ENCODE data around the gene FAM90A26. TPM values are rescaled to one million over a fixed set of nuclear protein-coding genes. Genes with fewer than 3 reads are reported as not detected.
"Not testable (repeated sequence)": the region's sequence is repeated elsewhere in the genome, so short reads cannot be mapped to it uniquely, and the experiment has no call there.

Gene FAM90A26
- total RNA-seq, 2 donors from 2014 or later = not detected

DNA sequence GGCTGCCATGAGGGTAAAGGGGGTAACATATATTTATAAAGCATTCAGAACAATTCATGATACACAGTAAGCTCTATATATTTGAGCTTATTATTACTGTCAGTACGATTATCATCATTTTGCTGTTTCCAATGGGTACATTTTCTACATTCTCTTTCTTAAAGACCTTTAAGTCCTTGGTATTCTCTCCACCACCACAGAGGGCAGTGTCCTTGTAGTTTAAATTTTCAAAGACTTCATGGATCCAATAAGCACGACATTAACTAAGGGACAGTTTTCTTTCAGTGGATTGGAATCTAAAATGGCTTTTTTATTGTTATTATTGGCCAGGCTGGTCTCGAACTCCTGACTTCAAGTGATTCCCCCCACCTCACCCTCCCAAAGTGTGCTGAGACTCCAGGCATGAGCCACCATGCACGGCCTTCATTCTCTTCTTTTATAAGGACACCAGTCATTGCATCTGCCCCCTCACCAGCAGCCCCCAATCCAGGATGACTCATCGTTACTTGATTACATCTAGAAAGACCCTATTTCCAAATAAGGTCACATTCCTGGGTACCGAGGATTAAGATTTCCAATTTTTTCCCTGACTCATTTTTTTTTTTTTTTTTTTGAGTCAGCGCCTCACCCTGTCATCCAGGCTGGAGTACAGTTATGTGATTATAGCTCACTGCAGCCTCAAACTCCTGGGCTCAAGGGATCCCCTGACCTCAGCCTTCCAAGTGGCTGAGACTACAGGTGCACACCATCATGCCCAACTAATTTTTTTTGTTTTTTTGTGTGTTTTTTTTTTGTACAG, 21.4 kb upstream of the FAM90A26 start:
- not testable (repeated sequence) for H3K36me3 Mint-ChIP-seq (ENCODE audit: low read depth); H3K9me3 ChIP-seq (ENCODE audit: control insufficient read depth, low read length, poor library complexity, severe bottlenecking); H3K4me1 Mint-ChIP-seq; H3K4me3 Mint-ChIP-seq; H3K27me3 Mint-ChIP-seq; DNase-seq; ATAC-seq
- peak overlapping the region; percentile 14 for H3K27ac Mint-ChIP-seq

DNA sequence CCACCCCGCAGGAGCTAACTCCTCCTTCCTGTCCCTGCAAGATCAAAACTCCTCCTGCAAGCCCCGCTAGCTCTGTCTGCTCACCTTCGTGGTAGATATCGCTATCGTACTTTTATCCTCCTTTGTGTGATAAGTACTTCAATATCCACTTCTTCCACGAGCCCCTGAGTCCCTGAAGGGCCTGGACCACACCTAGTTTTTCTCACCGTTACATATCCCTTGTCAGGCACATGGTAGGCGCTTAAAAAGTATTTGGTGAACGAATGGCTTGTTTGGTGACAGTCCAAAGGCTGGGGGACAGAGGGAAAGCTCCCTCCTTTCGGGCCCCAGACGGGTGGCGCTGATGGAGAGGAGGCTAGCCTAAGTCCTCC, 18.4 kb upstream of the FAM90A26 start:
- not testable (repeated sequence) for H3K4me1 Mint-ChIP-seq; H3K27me3 Mint-ChIP-seq; DNase-seq; ATAC-seq; H3K9me3 ChIP-seq (ENCODE audit: control insufficient read depth, low read length, poor library complexity, severe bottlenecking); H3K36me3 Mint-ChIP-seq (ENCODE audit: low read depth)
- Mint-ChIP-seq H3K27ac (peak overlapping the region; percentile 94), H3K4me3 (peak overlapping the region; percentile 95)

DNA sequence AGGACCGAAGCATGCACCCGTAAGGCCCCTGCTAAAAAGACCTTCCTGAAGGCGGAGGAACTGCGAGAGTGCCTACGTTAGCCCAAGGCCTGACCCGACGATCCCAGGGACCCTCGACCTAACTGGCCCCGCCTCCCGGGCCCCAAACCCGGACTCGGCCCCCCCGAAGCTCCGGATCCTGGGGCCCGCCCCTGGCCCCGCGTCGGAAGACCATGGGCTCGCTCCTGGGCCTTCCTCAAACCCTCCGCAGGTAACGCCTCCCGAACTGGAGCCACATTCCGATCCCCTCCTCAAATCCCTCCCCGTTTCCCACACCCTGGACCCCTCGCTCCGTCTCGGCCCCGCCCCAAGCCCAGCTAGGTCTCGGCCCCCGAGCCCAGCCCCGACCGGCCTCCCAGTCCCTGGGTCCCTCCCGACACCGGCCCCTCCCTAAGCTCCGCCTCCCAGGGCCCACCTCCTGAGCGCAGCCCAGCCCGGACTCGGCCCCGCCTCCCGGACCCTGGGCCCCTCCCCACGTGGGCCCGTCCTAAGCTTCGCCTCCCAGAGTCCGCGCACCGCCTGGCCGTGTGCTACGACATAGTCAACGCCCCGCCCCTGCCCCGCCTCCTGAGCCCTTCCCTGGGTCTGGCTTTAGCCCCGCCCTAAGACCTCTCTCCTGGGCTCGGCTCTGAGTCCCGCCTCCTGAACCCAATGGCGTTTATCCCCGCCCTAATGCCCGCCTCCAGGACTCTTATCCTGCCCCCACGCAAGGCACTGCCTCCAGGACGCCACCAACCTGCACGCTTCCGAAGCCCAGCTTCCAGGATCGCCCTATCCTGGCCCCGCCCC, 17.8 kb upstream of the FAM90A26 start:
- peak; percentile 81 to 92 (median 89) for DNase-seq
- H3K9me3 ChIP-seq (ENCODE audit: control insufficient read depth, low read length, poor library complexity, severe bottlenecking); H3K27me3 Mint-ChIP-seq; H3K4me1 Mint-ChIP-seq; H3K36me3 Mint-ChIP-seq (ENCODE audit: low read depth): not testable (repeated sequence)
- peak; percentile 70 for ATAC-seq
- Mint-ChIP-seq H3K4me3 (peak overlapping the region; percentile 95), H3K27ac (peak overlapping the region; percentile 94)

DNA sequence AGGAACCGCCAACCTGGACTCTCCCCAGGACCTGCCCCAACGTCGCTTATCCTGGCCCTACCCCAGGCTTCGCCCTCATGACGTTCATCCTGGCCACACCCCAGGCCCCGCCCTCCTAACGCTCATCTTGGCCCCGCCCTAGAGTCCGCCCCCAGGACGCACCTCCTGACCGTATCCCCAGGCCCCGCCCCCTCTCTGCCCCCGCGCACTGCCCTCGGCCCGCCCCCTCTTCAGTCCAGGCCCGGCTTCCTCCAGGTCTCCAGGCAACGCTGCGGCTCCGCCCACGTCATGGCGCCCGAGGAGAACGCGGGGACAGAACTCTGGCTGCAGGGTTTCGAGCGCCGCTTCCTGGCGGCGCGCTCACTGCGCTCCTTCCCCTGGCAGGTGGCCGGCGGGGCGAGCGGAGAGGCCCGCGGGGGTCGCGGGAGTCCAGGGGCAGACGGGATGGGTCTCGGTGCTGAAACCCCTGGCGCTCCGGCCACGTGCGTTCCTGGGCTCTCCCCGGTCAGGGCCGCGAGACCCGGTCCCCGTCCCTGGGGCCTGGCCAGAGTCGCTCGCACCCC, 17.1 kb upstream of the FAM90A26 start:
- H3K4me3 Mint-ChIP-seq = peak overlapping the region; percentile 95
- H3K27ac Mint-ChIP-seq = peak overlapping the region; percentile 94
- not testable (repeated sequence) for H3K27me3 Mint-ChIP-seq; H3K9me3 ChIP-seq (ENCODE audit: control insufficient read depth, low read length, poor library complexity, severe bottlenecking); H3K36me3 Mint-ChIP-seq (ENCODE audit: low read depth); H3K4me1 Mint-ChIP-seq
- peak; percentile 98 for ATAC-seq
- DNase-seq = peak; percentile 93 to 98 (median 94)

DNA sequence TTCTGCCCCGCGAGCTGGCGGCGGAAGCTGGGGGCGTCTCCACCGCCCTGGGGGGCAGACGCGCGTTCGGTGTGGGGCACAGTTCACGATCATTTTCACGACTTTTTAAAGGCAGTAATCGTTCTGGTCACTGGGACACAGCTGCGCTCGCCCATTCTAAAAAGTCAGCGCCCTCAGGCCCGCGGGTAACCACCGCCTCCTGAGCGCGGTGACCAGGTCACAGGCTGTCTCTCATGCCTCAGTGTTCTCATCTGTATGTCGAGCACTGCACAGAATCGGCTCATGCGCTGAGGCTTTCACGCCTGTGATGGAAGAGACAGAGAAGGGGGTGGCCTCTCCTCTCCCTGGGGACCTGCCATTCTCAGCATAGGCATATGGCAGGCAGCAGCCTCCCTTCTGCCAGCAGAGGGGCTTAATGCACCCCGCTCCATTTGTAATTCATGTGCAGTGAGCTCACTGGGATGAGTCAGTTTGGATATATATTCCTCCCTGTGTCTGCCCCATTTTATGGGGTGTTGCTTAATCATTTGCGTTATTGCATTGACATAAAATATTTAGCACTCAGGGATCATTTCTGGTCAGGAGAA, 16.5 kb upstream of the FAM90A26 start:
- not testable (repeated sequence) for H3K27me3 Mint-ChIP-seq; H3K9me3 ChIP-seq (ENCODE audit: control insufficient read depth, low read length, poor library complexity, severe bottlenecking); DNase-seq; ATAC-seq; H3K4me1 Mint-ChIP-seq; H3K36me3 Mint-ChIP-seq (ENCODE audit: low read depth)
- Mint-ChIP-seq H3K27ac (peak overlapping the region; percentile 94), H3K4me3 (peak overlapping the region; percentile 95)

DNA sequence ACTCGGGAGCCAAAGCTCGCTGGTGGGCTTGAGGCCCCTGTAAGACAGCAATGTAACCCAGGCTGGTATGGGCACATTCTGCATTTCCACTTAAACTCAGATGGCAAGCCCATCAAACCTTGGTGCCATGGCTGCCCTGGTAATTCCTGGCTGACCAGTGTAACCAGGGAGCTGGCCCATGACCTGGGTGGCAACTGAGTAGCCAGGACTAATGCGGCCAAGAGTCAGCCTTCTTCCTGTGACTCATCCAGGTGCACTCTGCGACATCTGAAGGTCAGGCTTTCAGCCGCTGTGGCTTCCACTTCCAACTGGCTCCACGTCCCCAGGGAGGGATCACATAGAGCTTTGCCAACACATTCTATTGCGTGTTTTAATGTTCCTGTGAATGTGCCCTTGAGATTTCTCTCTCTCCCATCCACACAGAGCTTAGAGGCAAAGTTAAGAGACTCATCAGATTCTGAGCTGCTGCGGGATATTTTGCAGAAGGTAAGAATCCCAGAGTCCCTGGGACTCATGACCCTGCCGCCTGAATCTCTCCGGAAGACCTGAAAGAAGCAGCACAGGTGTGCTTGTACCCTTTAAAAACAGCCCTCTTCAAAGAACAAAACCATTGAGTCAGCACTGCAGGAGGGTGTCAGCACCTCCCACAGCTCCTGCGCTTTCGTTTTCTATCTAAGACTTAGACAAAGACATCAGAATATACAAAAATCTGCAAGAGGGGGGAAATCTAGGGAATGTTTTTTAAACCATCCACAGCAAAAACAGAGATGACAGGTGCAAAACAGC, 14.9 kb upstream of the FAM90A26 start:
- H3K9me3 ChIP-seq (ENCODE audit: control insufficient read depth, low read length, poor library complexity, severe bottlenecking); DNase-seq; H3K27me3 Mint-ChIP-seq; H3K27ac Mint-ChIP-seq; ATAC-seq; H3K4me1 Mint-ChIP-seq; H3K36me3 Mint-ChIP-seq (ENCODE audit: low read depth): not testable (repeated sequence)
- peak overlapping the region; percentile 47 for H3K4me3 Mint-ChIP-seq

DNA sequence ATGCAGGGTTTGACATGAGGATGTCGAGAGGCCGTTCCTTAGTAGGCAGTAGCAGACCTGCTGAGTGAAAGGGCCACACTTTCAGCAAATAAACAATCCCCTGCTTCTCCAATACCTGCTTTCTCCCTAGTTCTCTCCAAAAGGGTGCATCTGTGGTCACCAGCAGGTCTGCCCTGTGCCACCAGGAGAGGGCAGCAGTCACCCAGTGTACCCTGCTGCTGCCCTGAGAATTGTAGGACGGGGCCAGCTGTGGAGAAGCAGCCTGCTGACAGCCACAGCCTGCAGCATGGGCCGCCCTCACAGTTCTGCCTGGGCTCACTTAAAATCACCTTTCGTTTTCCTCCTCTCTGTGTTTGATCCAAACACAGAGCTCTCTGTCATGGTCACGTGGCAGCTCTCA, 11.8 kb upstream of the FAM90A26 start:
- not testable (repeated sequence) for H3K4me3 Mint-ChIP-seq; ATAC-seq; H3K9me3 ChIP-seq (ENCODE audit: control insufficient read depth, low read length, poor library complexity, severe bottlenecking); H3K4me1 Mint-ChIP-seq; H3K27me3 Mint-ChIP-seq; H3K27ac Mint-ChIP-seq; H3K36me3 Mint-ChIP-seq (ENCODE audit: low read depth); DNase-seq

DNA sequence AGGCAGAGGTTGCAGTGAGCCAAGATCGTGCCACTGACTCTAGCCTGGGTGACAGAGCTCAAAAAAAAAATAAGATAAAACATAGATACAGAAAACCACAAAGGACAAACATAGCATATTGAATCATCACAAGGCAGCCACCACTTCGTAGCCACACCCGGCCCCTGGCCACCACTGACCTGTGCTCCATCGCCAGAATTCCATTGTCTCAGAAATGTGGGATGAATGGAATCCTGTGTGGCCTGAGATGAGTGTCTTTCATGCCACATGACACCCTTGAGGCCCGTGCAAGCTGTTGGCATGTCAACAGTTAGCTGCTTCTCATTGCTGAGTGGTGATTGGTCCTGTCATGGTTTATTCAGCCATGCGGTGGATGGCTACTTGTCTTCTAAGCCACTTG, 10.2 kb upstream of the FAM90A26 start:
- H3K36me3 Mint-ChIP-seq (ENCODE audit: low read depth); ATAC-seq; H3K4me3 Mint-ChIP-seq; DNase-seq; H3K27ac Mint-ChIP-seq; H3K4me1 Mint-ChIP-seq; H3K27me3 Mint-ChIP-seq; H3K9me3 ChIP-seq (ENCODE audit: control insufficient read depth, low read length, poor library complexity, severe bottlenecking): not testable (repeated sequence)

DNA sequence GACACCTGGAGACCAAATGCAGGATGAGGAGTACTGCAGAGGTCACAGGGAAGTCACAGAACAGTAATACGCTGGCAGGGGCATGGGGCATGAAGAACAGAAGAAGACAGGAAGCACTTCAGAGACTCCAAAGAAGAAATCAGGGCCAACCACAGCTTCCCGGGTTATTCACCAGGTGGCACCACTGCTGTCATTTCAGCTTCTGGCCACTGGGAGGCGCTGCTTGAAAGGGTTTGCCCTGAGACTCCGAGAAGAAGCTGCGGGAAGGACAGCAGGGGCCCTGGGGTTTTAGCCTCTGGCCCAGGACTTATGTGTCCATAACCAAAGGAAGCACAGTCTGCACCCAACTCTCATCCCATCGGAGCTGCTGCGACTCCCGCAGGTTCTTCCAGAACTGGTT, 4.2 kb upstream of the FAM90A26 start:
- not testable (repeated sequence) for ATAC-seq; DNase-seq; H3K27ac Mint-ChIP-seq; H3K27me3 Mint-ChIP-seq; H3K9me3 ChIP-seq (ENCODE audit: control insufficient read depth, low read length, poor library complexity, severe bottlenecking); H3K4me1 Mint-ChIP-seq; H3K36me3 Mint-ChIP-seq (ENCODE audit: low read depth); H3K4me3 Mint-ChIP-seq

DNA sequence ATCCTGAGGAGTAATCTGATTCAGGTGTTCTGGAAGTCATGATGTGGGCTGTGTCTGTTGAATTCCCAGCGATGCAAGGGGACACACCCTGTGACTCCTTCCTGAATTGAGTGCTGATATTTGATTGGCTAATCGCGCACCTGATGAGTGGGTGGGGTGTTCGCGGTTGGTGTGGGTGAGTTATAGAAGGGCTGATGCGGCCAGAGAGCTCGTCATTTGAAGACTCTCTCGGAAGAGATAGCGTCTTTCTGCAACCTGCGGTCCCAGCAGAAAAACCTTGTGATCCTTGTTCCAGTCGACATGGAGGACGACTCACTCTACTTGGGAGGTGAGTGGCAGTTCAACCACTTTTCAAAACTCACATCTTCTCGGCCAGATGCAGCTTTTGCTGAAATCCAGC, 40.1 kb downstream of the FAM90A26 start, which contains the start of gene USP17L10:
TSS of gene USP17L10 (plus strand) at position 301 of the 400 bp plus-strand sequence. CDS start at position 301, 0 bp downstream.
- not testable (repeated sequence) for H3K27ac Mint-ChIP-seq; H3K9me3 ChIP-seq (ENCODE audit: control insufficient read depth, low read length, poor library complexity, severe bottlenecking); H3K4me3 Mint-ChIP-seq; DNase-seq; ATAC-seq; H3K36me3 Mint-ChIP-seq (ENCODE audit: low read depth); H3K27me3 Mint-ChIP-seq; H3K4me1 Mint-ChIP-seq

DNA sequence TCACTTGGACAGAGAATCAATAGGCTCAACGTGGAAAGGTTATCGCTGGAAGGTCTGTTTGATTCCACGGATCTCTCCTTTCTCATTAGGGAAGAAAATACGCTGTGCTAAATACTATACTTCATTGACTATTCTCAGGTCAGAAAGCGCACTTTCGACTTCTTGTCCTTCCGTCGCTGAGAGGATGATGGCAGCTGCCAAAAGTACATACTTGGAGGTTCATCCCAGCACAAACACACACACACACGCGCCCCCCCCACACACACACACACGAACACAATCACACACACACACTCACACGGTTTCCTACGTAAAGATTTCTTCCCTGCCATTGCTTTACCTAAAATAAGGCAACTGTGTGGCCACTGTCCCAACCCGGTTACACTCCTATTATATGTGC, 44.5 kb downstream of the FAM90A26 start:
- H3K27ac Mint-ChIP-seq; H3K9me3 ChIP-seq (ENCODE audit: control insufficient read depth, low read length, poor library complexity, severe bottlenecking); H3K27me3 Mint-ChIP-seq; ATAC-seq; H3K36me3 Mint-ChIP-seq (ENCODE audit: low read depth); H3K4me3 Mint-ChIP-seq; H3K4me1 Mint-ChIP-seq: not testable (repeated sequence)
- peak in 1 of 3 donors; percentile 3 for DNase-seq

DNA sequence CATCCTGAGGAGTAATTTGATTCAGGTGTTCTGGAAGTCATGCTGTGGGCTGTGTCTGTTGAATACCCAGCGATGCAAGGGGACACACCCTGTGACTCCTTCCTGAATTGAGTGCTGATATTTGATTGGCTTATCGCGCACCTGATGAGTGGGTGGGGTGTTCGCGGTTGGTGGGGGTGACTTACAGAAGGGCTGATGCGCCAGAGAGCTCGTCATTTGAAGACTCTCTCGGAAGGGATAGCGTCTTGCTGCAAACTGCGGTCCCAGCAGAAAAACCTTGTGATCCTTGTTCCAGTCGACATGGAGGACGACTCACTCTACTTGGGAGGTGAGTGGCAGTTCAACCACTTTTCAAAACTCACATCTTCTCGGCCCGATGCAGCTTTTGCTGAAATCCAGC, 44.9 kb downstream of the FAM90A26 start, which contains the start of gene USP17L11:
TSS of gene USP17L11 (plus strand) at position 301 of the 400 bp plus-strand sequence. CDS start at position 301, 0 bp downstream.
- not testable (repeated sequence) for DNase-seq; ATAC-seq; H3K27ac Mint-ChIP-seq; H3K36me3 Mint-ChIP-seq (ENCODE audit: low read depth); H3K4me3 Mint-ChIP-seq; H3K4me1 Mint-ChIP-seq; H3K9me3 ChIP-seq (ENCODE audit: control insufficient read depth, low read length, poor library complexity, severe bottlenecking); H3K27me3 Mint-ChIP-seq

Measured in T-helper 17 cell (primary cell).